Measurements from ENCODE around the gene ZNF423.

ZNF423 gene

DNA sequence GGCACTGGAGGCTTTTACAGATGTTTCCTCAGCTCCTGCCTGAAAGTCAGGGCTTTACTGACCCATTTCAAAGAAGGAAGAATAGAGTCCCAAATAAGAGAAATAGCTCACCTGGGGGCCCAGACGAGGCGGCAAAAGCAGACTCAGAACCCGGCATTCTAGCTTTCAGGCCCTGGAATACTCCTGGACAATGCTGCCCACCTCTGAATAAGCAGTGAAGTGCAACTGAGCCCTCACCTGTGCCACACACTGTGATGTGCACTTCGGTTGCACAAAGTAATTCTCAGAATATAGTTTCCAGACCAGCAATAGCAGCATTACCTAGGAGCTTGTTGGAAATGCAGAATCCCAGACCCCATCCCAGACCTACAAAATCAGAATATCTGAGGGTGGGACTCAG lies 54.6 kb downstream of the ZNF423 start:
- Histone ChIP-seq H3K9me3 (ENCODE audit: control insufficient read depth, insufficient read depth, low read length) (no peaks in the 10 kb centered on the region), H3K4me3 (ENCODE audit: low read depth, low read length) (no peak overlapping the region), H3K27ac (ENCODE audit: low read depth, low read length) (no peak overlapping the region), H3K27me3 (ENCODE audit: control insufficient read depth, insufficient read depth, low read length) (no peaks in the 10 kb centered on the region), H3K9ac (ENCODE audit: low read depth, low read length) (no peak overlapping the region), H3K4me1 (ENCODE audit: control insufficient read depth, insufficient read depth, low read length) (peaks cover 11% of the 10 kb centered on the region), H3K36me3 (ENCODE audit: control insufficient read depth, insufficient read depth, low read length) (no peaks in the 10 kb centered on the region)

DNA sequence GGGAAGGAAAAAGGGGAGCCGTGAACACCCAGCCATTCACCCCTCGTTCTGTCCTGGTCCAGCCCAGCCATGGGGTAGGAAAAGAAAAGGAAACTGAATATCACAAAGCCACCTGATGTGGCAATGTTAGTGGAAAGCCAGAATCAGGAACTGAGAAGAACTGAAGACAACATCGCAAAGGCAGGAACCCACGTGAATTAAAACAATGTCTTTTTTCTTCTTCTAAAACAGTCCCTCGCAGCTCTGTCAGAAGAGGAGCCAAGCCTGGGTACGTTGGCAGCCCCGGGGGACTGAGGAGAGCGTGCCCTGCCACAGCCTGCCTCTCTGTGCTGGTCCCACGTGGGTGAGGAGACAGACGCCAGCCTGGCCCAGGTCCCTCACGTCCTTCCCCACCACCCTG lies 55.0 kb downstream of the ZNF423 start:
- no peak overlapping the region for H3K9ac ChIP-seq (ENCODE audit: low read depth, low read length)
- no peak overlapping the region for H3K27ac ChIP-seq (ENCODE audit: low read depth, low read length)
- H3K4me1 ChIP-seq (ENCODE audit: control insufficient read depth, insufficient read depth, low read length): peaks cover 11% of the 10 kb centered on the region
- H3K4me3 ChIP-seq (ENCODE audit: low read depth, low read length): no peak overlapping the region
- no peaks in the 10 kb centered on the region for H3K36me3 ChIP-seq (ENCODE audit: control insufficient read depth, insufficient read depth, low read length)
- no peaks in the 10 kb centered on the region for H3K9me3 ChIP-seq (ENCODE audit: control insufficient read depth, insufficient read depth, low read length)
- no peaks in the 10 kb centered on the region for H3K27me3 ChIP-seq (ENCODE audit: control insufficient read depth, insufficient read depth, low read length)

DNA sequence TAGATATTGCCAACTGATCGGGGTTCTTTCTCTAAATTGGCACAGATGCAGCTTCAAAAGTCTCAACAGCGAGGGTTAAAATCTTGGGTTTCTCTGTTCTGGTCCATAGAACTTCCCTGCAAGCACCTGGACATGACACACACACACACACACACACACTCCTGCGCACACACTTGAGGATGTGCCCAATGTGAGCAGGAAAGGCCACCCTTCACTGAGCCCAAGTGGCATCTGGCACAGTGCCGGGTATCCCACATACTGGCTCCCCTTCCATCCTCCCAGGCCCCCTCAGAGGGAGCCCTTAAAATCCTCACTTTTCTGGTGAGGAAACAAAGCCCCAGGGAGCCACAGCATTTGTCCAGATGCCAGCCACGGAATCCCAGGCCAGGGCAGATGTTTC lies 55.5 kb downstream of the ZNF423 start:
- Histone ChIP-seq H3K9me3 (ENCODE audit: control insufficient read depth, insufficient read depth, low read length) (no peaks in the 10 kb centered on the region), H3K4me1 (ENCODE audit: control insufficient read depth, insufficient read depth, low read length) (peaks cover 11% of the 10 kb centered on the region), H3K36me3 (ENCODE audit: control insufficient read depth, insufficient read depth, low read length) (no peaks in the 10 kb centered on the region), H3K9ac (ENCODE audit: low read depth, low read length) (no peak overlapping the region), H3K4me3 (ENCODE audit: low read depth, low read length) (no peak overlapping the region), H3K27ac (ENCODE audit: low read depth, low read length) (no peak overlapping the region), H3K27me3 (ENCODE audit: control insufficient read depth, insufficient read depth, low read length) (no peaks in the 10 kb centered on the region)

DNA sequence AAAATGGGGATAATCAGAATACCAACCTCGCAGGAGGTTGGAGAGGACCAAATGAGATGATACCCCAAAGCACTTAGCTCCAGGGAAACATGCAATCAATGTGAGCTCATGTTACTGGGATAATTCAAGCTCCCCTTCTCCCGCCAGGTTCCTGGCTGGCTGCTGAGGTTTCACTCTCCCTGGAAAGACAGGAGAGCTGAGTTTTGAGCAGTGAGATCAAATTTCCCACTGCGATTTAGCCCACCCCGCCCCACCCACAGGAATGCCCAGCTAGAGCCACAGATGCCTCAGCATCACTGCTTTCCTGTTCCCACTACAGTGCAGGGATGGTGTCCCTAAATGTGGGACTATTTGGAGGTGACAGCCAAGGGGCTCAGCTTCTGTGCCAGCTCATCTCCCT lies 56.7 kb downstream of the ZNF423 start:
- Histone ChIP-seq H3K27ac (ENCODE audit: low read depth, low read length) (no peak overlapping the region), H3K36me3 (ENCODE audit: control insufficient read depth, insufficient read depth, low read length) (no peaks in the 10 kb centered on the region), H3K4me1 (ENCODE audit: control insufficient read depth, insufficient read depth, low read length) (peaks cover 11% of the 10 kb centered on the region)

DNA sequence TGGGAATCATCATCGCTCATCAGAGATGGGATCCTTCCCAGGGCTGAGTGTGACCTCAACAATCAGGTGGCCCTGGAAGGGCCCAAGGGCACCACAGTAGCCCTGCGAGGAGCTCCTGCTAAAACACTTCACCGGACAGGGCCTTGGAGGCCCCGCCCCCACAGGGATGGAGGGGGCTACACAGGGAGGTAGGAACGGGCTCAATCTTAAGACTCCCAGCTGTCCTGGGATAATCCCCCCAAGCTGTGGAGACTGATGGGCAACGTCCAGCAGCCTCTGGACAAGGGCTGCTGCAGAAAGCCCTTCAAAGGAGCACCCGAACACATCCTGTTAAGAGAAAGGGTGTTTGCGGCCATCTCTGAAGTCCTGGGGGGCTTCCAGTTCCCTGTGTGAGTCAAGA lies 60.4 kb downstream of the ZNF423 start:
- H3K4me1 ChIP-seq (ENCODE audit: control insufficient read depth, insufficient read depth, low read length): peaks cover 11% of the 10 kb centered on the region
- no peak overlapping the region for H3K27ac ChIP-seq (ENCODE audit: low read depth, low read length)

More for the DNA sequence above, 56.7 kb downstream of the ZNF423 start:
- H3K4me3 ChIP-seq (ENCODE audit: low read depth, low read length): no peak overlapping the region
- H3K9me3 ChIP-seq (ENCODE audit: control insufficient read depth, insufficient read depth, low read length): no peaks in the 10 kb centered on the region
- H3K27me3 ChIP-seq (ENCODE audit: control insufficient read depth, insufficient read depth, low read length): no peaks in the 10 kb centered on the region
- H3K9ac ChIP-seq (ENCODE audit: low read depth, low read length): peak overlapping the region; percentile 22; the same call in 1 of the 2 replicates

DNA sequence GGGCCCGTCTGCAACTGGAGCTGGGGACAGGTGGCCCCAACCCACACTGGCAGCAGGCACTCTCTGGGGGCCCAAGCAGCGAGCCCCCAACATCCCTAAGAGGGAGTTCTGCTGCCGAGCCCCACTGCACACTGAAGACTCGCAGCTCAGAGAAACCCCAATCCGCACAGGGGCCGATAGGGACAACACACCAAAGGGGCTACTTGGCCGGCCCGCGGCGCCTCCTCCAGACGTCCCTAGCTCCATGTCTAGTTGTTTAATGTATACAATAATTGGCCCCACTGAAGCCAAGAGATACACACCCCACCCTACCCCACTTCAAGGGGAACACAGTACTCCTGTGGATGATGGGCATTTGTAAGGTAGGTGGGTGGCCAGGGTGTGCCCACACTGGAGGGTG lies 62.7 kb downstream of the ZNF423 start:
- Histone ChIP-seq H3K27me3 (ENCODE audit: control insufficient read depth, insufficient read depth, low read length) (no peaks in the 10 kb centered on the region), H3K27ac (ENCODE audit: low read depth, low read length) (no peak overlapping the region), H3K4me3 (ENCODE audit: low read depth, low read length) (no peak overlapping the region), H3K9me3 (ENCODE audit: control insufficient read depth, insufficient read depth, low read length) (no peaks in the 10 kb centered on the region), H3K36me3 (ENCODE audit: control insufficient read depth, insufficient read depth, low read length) (no peaks in the 10 kb centered on the region), H3K4me1 (ENCODE audit: control insufficient read depth, insufficient read depth, low read length) (no peaks in the 10 kb centered on the region; the same call in 1 of the 2 replicates), H3K9ac (ENCODE audit: low read depth, low read length) (no peak overlapping the region)

More for the DNA sequence above, 60.4 kb downstream of the ZNF423 start:
- no peak overlapping the region for H3K9ac ChIP-seq (ENCODE audit: low read depth, low read length)
- no peak overlapping the region for H3K4me3 ChIP-seq (ENCODE audit: low read depth, low read length)
- no peaks in the 10 kb centered on the region for H3K9me3 ChIP-seq (ENCODE audit: control insufficient read depth, insufficient read depth, low read length)
- no peaks in the 10 kb centered on the region for H3K36me3 ChIP-seq (ENCODE audit: control insufficient read depth, insufficient read depth, low read length)
- H3K27me3 ChIP-seq (ENCODE audit: control insufficient read depth, insufficient read depth, low read length): no peaks in the 10 kb centered on the region

DNA sequence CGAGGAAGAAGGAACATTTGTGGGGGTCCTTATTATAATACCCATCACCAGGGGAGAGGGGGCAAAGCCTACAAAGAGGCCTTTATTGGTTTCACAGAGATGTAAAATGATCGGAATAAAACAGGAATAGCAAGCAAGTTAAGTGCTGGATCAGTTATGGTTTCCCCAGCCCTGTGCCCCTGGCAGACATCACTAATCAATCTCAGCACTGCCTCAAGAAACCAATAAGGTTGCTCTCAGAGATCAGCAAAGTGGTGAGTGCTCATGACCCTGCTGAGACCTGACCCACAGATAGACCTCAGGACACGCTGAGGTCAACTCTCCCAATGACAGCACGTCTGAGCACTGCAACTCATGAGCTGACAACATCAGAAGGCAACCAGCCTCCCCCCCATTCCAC lies 66.3 kb downstream of the ZNF423 start:
- H3K4me1 ChIP-seq (ENCODE audit: control insufficient read depth, insufficient read depth, low read length): no peaks in the 10 kb centered on the region; the same call in 1 of the 2 replicates
- H3K27ac ChIP-seq (ENCODE audit: low read depth, low read length): no peak overlapping the region
- H3K36me3 ChIP-seq (ENCODE audit: control insufficient read depth, insufficient read depth, low read length): no peaks in the 10 kb centered on the region
- no peak overlapping the region for H3K4me3 ChIP-seq (ENCODE audit: low read depth, low read length)
- H3K9ac ChIP-seq (ENCODE audit: low read depth, low read length): no peak overlapping the region
- H3K9me3 ChIP-seq (ENCODE audit: control insufficient read depth, insufficient read depth, low read length): no peaks in the 10 kb centered on the region
- no peaks in the 10 kb centered on the region for H3K27me3 ChIP-seq (ENCODE audit: control insufficient read depth, insufficient read depth, low read length)

DNA sequence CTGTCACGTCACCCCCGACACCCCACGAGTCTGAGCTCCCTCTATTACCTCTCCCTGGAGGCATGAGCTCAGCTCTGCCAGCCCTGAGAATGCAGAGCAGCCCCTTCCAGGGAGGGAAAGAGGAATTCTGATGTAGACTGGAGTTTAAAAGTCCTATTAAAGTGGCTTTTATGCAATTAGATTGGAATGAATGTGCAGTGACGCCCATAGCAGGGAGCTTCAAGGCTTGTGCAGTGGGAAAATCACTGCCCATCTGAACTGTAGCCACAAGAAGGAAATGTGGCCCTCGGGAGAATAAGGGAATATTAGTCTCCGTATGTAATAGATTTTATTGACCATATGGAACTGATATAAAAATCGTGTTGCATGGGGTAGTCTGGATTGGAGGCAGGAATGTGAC lies 66.9 kb downstream of the ZNF423 start:
- Histone ChIP-seq H3K9me3 (ENCODE audit: control insufficient read depth, insufficient read depth, low read length) (no peaks in the 10 kb centered on the region), H3K4me3 (ENCODE audit: low read depth, low read length) (no peak overlapping the region)

DNA sequence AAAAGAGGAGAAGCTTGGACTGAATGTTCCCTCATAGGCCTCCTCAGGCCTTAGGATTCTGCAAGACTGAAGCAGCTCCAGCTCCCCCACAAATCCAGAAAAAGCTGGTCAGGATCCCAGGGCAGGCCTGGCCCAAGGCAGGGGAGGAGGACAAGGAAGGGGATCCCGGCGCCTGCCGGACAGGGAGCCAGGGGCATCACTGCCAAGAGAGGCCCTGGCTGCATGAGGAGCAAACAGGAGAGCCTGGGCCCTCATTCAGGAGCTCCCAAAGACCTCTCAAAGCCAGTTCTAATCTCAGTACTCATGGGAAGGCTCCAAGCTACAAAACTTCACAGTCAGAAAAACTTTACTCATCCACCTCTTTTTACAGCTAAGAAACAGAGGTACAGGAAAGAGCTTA lies 67.3 kb downstream of the ZNF423 start:
- Histone ChIP-seq H3K36me3 (ENCODE audit: control insufficient read depth, insufficient read depth, low read length) (no peaks in the 10 kb centered on the region), H3K9ac (ENCODE audit: low read depth, low read length) (no peak overlapping the region), H3K27ac (ENCODE audit: low read depth, low read length) (no peak overlapping the region), H3K27me3 (ENCODE audit: control insufficient read depth, insufficient read depth, low read length) (no peaks in the 10 kb centered on the region), H3K4me3 (ENCODE audit: low read depth, low read length) (no peak overlapping the region), H3K9me3 (ENCODE audit: control insufficient read depth, insufficient read depth, low read length) (no peaks in the 10 kb centered on the region), H3K4me1 (ENCODE audit: control insufficient read depth, insufficient read depth, low read length) (no peaks in the 10 kb centered on the region; the same call in 1 of the 2 replicates)

More for the DNA sequence above, 66.9 kb downstream of the ZNF423 start:
- no peak overlapping the region for H3K9ac ChIP-seq (ENCODE audit: low read depth, low read length)
- H3K27me3 ChIP-seq (ENCODE audit: control insufficient read depth, insufficient read depth, low read length): no peaks in the 10 kb centered on the region
- no peaks in the 10 kb centered on the region; the same call in 1 of the 2 replicates for H3K4me1 ChIP-seq (ENCODE audit: control insufficient read depth, insufficient read depth, low read length)
- no peaks in the 10 kb centered on the region for H3K36me3 ChIP-seq (ENCODE audit: control insufficient read depth, insufficient read depth, low read length)
- no peak overlapping the region for H3K27ac ChIP-seq (ENCODE audit: low read depth, low read length)

DNA sequence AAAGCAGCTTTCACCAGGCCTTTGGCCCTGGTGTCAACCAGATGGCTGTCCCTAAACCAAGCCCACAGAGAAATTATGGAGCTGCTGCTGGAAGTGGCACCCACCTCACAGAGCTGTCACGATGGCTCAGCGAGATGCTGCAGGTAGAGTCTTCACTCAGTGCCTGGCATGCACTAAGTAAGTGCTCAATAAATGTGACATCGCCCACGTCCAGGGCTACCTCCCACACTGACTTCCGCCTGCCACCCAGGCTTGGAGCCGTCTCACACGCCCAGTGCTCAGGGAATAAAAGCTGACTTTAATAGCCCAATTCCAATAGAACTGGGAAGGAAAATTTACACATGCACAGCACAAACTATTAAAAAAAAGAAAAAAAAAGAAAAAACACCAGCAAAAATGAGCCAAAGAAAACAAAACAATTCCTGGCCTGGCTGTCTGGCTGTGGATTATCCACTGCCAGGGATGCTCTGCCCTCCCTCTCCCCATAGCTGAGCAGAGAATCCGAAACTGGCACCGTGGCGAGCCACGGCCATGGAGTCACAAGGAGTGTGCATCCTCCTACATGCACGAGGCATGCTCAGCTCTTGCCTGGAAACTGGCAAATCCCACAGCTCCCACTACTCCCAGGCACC lies 68.9 kb downstream of the ZNF423 start:
- H3K9ac ChIP-seq (ENCODE audit: low read depth, low read length): no peak overlapping the region
- H3K27me3 ChIP-seq (ENCODE audit: control insufficient read depth, insufficient read depth, low read length): no peaks in the 10 kb centered on the region
- H3K4me1 ChIP-seq (ENCODE audit: control insufficient read depth, insufficient read depth, low read length): no peaks in the 10 kb centered on the region; the same call in 1 of the 2 replicates
- H3K27ac ChIP-seq (ENCODE audit: low read depth, low read length): no peak overlapping the region
- no peaks in the 10 kb centered on the region for H3K9me3 ChIP-seq (ENCODE audit: control insufficient read depth, insufficient read depth, low read length)
- H3K4me3 ChIP-seq (ENCODE audit: low read depth, low read length): no peak overlapping the region
- H3K36me3 ChIP-seq (ENCODE audit: control insufficient read depth, insufficient read depth, low read length): 0 out of 2 replicates have a peak, but pooled peaks cover 3% of the 10 kb centered on the region

DNA sequence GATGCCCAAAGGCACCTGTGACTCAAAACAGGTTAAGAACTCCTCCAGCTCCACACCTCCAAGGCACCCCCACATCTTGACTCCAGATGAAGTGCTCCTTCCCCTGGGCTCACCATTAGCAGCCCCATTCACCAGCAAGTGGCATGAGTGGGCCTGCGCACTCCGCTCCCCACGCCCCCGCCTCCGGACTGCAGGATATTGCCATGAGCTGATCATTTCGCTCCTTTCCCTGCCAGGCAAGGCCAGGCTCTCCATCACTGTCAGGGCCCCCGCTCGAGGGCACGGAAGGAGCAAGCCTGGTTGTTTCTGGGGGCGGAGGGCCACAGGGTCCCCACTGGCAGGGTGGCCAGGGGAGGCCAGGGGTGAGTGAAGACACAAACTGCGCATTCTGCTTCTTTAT lies 69.9 kb downstream of the ZNF423 start:
- Histone ChIP-seq H3K9ac (ENCODE audit: low read depth, low read length) (no peak overlapping the region), H3K4me3 (ENCODE audit: low read depth, low read length) (no peak overlapping the region), H3K4me1 (ENCODE audit: control insufficient read depth, insufficient read depth, low read length) (no peaks in the 10 kb centered on the region; the same call in 1 of the 2 replicates), H3K27me3 (ENCODE audit: control insufficient read depth, insufficient read depth, low read length) (no peaks in the 10 kb centered on the region), H3K36me3 (ENCODE audit: control insufficient read depth, insufficient read depth, low read length) (0 out of 2 replicates have a peak, but pooled peaks cover 3% of the 10 kb centered on the region), H3K27ac (ENCODE audit: low read depth, low read length) (no peak overlapping the region), H3K9me3 (ENCODE audit: control insufficient read depth, insufficient read depth, low read length) (no peaks in the 10 kb centered on the region)

All from HUES48 (cell line).